GM21737 (cell line): ENCODE data around the gene LRRC37A.
"Not testable (repeated sequence)": the region's sequence is repeated elsewhere in the genome, so short reads cannot be mapped to it uniquely, and the experiment has no call there.

Source experiments
- ATAC-seq: cut with Tn5 transposase; IDR thresholded peaks from one replicate; pipeline ENCODE4 v1.9.1; 2021; ENCODE audit warnings: mild to moderate bottlenecking, moderate library complexity; ENCODE audit not compliant: unreplicated experiment

The LRRC37A gene

GRCh38 chr17:46286764-46287221 is 8.1 kb upstream of the LRRC37A start:
- ATAC-seq, result not testable (repeated sequence)

DNA sequence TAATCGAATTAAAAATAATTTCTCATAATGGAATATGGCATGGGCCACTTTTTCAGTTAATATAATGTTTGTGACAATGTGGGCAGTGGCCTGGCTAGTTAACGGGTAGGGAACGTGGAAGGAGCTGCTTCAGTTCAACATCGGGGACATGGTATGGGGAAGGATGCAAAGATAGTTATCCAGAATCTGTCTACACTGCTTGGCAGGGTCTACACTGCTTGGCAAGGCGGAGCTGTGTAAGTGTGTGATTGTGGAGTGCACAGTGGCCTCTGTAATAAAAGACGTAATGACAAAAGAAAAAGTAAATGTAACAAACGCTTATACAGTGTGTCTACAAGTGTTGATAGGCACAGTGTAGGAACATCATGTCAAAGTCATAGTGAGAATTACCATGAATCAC is 7.3 kb upstream of the LRRC37A start:
- not testable (repeated sequence) for ATAC-seq

DNA sequence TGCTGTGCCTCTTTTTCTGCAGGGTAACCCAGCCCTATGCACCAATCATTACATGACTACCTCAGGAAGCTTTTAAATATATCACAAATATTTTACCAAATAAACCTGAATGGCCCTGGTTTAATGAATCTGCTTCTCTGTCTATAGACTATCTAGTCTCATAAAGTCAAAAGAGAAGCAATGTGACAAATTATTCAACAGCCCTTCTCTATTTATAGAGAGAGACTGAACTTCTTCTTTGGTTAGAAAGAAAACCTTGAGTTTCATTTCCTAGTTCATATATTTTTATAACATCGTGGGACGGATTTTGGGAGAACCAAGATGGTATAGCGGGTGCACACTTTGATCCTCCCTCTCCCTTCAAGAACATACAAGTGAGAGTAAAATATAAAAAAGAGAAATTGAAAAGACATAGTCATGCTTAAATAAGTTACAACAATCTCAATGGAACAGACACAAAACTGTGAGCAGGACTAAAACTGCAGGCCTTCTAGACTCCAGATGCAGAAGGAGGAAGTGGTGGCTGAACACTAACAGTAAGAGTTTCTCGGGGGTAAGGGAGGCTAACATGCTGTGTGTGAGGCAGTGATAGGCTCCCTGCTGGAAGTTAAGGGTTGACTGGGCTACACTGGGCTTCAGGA is 3.9 kb upstream of the LRRC37A start:
- peak; percentile 94 for ATAC-seq

- ATAC-seq, result not testable (repeated sequence)
These were observed 3.3 kb upstream of the LRRC37A start for GRCh38 chr17:46291618-46292017.

- not testable (repeated sequence) for ATAC-seq
These were observed 46.3 kb downstream of the LRRC37A start for GRCh38 chr17:46341220-46341619.

DNA sequence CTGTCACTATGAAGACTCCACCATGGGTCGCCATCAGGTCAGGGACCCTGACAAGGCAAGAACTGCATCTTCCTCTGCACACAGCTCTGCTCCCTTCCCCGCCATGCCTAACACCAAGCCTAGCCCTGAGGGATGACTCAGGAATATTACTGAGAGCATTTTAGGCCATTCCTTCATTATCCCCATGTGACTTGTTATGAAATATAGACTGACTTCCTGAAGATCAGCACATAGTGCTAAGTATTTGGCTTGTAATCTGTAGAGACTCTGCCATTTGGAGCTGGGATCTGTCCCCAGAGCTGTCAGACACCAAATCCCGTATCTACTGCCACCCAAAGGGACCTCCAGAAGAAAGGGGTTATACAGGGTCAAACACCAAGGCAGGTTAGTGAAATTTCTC is 47.2 kb downstream of the LRRC37A start:
- ATAC-seq, result not testable (repeated sequence)

DNA sequence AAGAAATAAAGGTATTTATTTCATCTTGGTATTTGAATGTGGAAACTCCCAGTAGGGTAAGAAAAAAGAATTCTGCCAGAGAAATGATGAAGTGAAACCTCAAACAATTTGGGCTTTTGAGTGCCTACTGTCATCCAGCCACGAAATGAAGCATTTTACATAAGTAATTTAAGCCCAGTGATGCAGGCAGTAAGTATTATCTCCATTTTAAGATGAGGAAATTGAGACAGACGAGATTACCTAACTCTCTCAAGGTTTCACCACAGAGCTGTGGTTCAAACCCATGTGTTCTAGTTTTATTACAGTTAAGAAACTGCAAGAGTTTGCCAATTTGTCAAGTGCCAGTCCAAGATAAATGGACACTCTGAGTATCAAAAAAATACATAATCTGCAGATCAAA is 53.4 kb downstream of the LRRC37A start:
- ATAC-seq, result not testable (repeated sequence)

- ATAC-seq, result not testable (repeated sequence)
These were observed 54.1 kb downstream of the LRRC37A start for GRCh38 chr17:46349060-46349459.

GRCh38 chr17:46353856-46354255 is 58.9 kb downstream of the LRRC37A start:
- not testable (repeated sequence) for ATAC-seq

GRCh38 chr17:46361145-46361735 is 66.3 kb downstream of the LRRC37A start:
- peak; percentile 40 for ATAC-seq

- ATAC-seq, result peak; percentile 95
These were observed 66.8 kb downstream of the LRRC37A start, which contains the start of gene ARL17B for GRCh38 chr17:46361755-46362154. ARL17B (minus strand) TSS chr17:46361766; CDS start chr17:46358397, 3,369 bp downstream.

DNA sequence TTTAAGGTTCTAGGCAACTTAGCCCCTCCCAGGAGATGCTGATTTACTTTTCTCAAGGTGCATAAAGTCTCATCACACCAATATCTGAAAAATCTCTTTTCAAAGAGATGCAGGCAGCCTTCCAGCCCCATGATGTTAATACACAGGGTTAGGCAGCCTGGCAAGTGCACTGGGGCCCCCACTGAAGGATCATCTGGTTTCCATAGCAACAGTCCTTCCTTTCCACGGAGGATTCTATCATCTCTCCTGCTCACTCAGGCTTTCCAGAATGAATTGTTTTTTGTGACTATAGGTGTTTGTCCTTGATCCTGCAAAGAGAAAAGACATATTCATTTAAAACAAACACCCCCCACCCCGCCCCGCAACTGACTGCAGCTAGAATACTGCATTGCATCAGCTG is 72.6 kb downstream of the LRRC37A start:
- not testable (repeated sequence) for ATAC-seq

DNA sequence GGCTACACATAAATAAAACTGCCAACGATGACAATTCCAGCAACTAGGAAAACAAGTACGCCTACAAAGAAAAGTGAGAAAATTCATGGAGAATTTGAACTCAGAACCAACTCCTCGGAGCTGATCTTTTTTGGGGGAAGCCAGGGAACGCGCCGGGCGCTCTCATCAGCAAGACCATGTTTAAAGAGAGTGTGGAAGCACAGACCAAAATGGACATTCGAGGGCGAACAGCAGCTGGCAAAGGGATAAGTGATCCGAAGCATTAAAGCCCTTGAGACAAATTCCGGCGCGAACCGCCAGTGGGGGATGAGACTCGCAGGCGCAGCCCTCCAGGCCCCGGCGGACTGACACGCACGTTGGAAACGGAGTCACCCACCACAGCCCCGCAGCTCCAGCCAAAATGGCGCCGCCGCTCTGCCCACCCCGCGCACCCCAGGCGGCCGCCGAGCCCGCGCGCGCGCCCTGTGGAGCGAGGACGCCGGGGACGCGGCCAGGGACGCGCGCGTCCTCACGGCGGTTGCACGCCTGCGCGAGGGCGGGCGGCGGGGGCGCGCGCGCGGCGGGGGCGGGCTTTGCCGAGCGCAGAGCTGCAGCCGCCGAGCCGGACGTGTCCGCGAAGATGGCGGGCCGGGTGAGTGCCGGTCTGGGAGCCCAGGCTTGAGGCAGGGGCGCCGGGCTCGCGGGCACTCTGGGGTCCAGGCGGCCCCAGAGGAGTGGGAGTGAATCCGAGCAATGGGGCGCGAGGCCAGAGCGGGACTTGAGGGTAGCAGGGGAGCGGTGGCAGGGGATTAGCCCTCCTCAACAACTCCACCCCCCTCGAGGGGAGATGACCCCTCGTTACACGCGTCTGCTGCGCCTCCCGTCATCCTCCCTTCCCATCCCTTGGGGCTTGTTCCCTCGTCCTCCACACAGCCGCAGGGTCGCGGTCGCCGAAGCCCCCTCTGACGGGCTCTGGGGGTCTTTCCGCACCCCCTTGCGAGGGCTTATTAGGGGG is 77.6 kb downstream of the LRRC37A start:
- peak; percentile 77 for ATAC-seq

- peak; percentile 39 for ATAC-seq
These were observed 78.5 kb downstream of the LRRC37A start for GRCh38 chr17:46373418-46373817.

DNA sequence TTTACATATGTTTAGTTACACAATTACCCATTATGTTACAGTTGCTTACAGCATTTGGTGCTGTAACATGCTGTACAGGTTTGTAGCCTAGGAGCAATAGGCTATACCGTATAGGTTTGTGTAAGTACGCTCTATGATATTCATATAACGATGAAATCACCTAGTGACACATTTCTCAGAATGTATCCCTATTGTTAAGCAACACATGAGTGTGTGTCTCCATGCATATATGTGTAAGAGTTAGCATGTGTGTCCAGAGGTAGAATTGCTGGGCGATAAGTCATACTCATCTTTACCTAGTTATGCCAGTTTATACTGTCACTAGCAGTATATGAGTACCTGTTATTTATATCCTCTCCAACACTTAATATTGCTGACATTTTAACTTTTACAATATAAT is 88.2 kb downstream of the LRRC37A start:
- not testable (repeated sequence) for ATAC-seq

- ATAC-seq, result not testable (repeated sequence)
These were observed 90.6 kb downstream of the LRRC37A start for GRCh38 chr17:46385491-46385890.
